ENCODE results near the gene AFF3.
"Not testable (repeated sequence)": the region's sequence is repeated elsewhere in the genome, so short reads cannot be mapped to it uniquely, and the experiment has no call there.

The AFF3 gene

DNA sequence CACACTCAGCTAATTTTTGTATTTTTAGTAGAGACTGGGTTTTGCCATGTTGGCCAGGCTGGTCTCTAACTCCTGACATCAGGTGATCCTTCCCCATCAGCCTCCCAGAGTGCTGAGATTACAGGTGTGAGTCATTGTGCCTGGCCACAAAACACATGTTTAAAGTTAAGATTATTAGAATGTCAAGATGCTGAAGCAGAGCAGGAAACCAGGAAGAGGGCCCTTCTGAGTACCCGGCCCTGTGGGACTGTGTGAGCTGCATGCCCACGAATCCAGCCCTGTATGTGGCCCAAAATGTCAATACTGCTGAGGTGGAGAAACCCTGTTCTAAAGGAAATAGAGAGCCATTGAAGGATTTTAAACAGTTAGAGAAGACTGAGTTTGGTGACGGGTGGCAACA lies 621.6 kb downstream of the AFF3 start:
- no peak for DNase-seq (ENCODE audit: extremely low read depth in 1 of 2, low read depth in 1 of 2)

DNA sequence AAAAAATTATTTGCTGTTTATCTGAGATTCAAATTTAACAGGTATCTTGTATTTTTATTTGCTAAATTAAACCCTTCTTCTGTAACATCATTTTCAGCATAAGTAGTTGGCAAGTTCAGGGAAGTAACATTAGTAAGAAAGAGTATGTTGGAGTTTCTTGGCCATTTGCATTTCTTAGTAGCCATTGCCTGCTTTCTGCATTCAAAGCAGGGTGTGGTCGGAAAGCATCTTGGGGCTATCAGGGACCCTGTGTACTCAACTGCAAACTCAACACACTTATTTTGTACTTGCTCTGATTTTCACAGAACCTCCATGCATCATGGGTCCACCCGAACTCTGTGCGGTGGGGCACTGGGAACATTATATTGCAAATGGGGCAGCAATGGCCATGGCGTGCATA lies 622.2 kb downstream of the AFF3 start:
- DNase-seq (ENCODE audit: extremely low read depth in 1 of 2, low read depth in 1 of 2): no peak

DNA sequence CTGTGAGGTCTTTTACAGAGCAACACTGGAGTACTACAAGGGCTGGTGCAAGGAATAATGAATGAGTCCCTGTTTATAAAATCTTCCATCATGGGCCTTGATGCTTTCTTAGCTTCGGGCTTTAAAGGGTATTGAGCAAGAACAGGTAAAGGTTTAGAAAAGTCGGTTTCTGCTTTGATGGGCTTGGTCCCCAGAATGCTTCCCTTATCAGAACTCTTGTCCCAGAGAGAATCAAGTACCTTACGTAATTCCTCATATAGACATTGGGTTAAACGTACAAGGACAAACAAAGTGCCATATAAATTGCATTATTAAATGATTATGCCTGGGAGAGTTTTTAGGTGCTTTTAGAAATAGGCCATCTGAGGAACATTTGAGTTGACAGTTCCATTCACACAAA lies 628.0 kb downstream of the AFF3 start:
- no peak for DNase-seq (ENCODE audit: extremely low read depth in 1 of 2, low read depth in 1 of 2)

DNA sequence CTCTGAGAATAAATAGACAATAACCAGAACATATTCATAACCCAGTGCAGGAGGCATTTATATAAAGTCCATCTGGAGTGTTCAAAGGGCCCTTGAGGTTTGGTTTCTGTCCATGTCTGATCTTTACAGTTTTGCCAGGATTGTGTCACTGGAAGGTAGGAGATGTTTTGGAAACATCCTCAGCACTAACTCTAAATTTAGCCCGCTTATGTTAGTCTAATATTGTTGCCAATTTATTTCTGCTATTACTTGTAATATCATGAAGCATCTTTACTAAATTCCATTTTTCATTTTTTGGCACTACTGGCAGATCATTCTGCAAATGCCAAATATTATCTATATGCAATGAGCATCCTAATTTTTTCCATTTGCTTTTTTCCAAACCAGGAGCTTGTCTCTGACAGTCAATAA lies 630.2 kb downstream of the AFF3 start:
- DNase-seq (ENCODE audit: extremely low read depth in 1 of 2, low read depth in 1 of 2): no peak

DNA sequence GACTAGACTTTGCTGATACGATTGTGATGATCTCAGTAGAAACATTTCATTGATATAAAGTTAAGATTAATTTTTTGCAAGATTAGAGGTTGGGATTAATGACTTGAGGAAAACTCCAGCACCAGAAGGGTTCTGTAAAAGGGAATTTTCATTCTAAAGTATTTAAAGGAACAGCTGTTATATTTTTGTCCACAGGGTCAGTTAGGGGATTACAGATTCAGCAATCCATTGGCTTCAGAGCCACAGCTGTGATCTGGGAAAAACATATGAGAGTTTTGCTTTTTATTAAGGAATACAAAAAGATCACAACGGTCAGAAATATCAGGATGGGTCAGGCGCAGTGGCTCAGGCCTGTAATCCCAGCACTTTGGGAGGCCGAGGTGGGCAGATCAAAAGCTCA lies 633.0 kb downstream of the AFF3 start:
- DNase-seq (ENCODE audit: extremely low read depth in 1 of 2, low read depth in 1 of 2): no peak

DNA sequence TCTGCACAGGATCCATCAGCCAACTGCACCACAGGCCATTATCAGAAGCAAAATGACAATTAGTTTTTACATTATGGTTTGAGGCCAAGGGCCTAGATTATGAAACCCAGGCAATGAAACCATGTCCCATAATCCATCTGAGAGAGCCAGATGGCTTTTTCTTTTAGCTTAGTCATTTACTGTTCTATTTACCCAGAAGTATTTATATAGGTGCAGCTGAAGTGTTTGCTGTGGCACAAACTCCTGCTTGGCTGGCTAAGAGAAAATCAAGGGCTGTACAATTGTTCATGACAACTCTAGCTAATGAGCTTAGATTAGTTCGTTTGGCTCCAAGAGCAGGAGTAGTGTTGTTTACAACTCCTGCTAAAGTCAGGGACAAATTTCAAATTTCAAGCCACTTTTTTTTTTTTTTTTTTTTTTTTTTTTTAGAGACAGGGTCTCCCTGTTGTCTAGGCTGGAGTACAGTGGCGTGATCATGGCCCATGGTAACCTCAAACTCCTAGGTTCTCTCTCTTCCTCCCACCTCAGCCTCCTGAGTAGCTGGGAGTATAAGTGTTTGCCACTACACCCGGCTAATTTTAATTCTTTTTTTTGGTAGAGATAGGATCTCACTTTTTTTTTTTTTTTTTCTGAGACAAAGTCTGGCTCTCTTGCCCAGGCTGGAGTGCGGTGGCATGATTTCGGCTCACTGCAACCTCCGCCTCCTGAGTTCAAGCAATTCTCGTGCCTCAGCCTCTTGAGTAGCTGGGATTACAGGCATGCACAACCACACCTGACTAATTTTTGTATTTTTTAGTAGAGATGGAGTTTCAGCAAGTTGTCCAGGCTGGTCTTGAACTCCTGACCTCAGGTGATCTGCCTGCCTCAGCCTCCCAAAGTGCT lies 634.2 kb downstream of the AFF3 start:
- DNase-seq (ENCODE audit: extremely low read depth in 1 of 2, low read depth in 1 of 2): no peak

DNA sequence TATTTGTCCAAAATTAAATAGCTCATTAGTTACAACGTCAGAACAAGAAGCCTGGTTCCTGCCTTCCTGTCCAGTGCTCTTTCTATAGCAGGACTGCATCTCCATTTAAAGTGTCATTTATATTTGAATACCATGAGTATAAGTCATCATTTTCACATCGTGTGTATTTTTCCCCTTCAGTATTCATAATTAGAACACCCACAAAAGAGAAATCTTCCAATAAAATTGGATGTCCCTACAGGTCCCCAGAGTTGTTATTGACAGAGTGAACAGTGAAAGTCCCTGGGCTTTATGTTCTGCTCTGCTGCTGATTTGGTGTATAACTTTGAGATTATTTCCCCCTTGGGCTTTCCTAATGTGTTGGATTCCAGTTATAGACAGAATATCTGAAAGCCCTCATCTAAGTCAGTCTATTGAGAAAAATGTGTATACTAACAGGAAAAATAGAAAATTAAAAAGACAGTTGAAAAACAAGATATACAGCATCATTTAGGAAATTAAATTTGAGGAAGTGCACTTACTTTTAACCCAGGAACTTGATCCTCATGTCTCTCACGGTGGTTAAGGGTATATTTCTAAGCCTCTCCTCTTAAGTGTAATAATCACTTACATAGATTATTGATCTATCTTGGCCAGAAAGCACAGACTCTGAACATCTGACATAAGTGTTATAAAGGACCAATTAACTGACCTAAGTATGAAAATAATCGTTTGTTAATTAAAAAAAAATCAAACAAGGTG lies 637.4 kb downstream of the AFF3 start:
- no peak for DNase-seq (ENCODE audit: extremely low read depth in 1 of 2, low read depth in 1 of 2)

DNA sequence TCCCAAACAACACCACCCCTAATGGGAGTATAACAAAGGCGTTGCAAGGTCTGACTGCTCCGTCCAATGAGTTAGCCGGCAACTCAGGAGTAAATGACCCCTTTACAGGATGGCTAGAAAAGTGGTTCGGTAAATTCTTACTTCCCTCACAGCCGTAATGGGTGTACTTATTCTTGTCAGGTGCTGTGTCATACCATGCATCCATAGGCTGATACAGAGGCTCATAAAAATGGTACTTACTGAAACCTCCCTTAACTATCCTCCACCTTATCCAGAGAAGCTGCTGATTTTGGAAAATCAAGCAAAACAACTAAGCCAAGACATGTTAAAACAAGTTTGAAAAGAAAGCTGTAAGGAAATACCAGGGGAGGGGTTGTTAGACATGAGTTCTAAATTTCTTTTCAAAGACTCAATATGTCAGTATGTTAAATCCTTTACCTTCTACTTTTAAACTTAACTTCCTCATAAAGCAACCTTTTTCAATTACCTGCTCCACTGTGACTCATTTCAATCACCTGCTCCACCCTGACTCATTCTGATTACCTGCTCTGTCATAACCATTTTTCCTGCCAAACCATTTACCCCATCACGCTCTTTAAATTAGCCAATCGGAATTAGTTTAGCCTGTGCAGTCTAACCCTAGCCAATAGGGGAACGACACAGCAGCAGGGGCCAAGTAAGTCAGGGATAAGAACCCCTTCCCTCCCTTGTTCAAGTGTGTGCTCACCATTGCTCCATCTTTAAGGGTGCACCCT lies 638.6 kb downstream of the AFF3 start:
- not testable (repeated sequence) for DNase-seq (ENCODE audit: extremely low read depth in 1 of 2, low read depth in 1 of 2)

DNA sequence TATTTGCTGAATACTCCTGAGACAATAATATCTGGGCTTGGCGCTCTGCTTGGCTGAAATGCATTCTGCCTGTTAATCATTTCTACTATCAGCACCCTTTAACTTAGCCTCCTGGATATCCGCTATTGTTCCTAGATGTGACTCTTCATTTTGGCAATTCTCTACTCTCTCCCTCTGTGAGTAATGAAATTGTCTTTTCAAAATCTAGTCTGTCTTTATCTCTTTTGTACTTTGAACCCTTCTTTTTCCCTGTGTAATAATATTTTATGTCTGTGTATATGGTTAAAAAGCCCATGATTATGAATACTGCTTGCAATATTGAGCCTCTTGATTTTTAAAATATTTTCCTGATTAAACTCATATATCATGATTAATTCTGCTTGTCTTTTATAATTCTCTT lies 646.4 kb downstream of the AFF3 start:
- no peak for DNase-seq (ENCODE audit: extremely low read depth in 1 of 2, low read depth in 1 of 2)

Measured in activated CD8-positive, alpha-beta memory T cell treated with anti-CD3 and anti-CD28 coated beads for 1 hour (primary cell).